Suprapubic skin (tissue), 3 donors: ENCODE data around the gene ACOX1.

Experiments used
- EP300 ChIP-seq: sonication (generic); formaldehyde crosslinking; IDR thresholded peaks from one replicate; pipeline ENCODE4 v1.6.1; 2017; ENCODE audit warnings: antibody characterized with exemption
- TF ChIP-seq, protein P1 (sequence below), 2 donors: fragments of 200-600 bp in 1 of 2; fragments of 450-650 bp in 1 of 2; sonication (generic) in 1 of 2; IDR thresholded peaks; one replicate each; pipeline ENCODE4 v1.5.1; 2016 to 2019; ENCODE audit warnings: antibody characterized with exemption in 2 of 2, mild to moderate bottlenecking in 1 of 2, moderate library complexity in 1 of 2

DNA sequence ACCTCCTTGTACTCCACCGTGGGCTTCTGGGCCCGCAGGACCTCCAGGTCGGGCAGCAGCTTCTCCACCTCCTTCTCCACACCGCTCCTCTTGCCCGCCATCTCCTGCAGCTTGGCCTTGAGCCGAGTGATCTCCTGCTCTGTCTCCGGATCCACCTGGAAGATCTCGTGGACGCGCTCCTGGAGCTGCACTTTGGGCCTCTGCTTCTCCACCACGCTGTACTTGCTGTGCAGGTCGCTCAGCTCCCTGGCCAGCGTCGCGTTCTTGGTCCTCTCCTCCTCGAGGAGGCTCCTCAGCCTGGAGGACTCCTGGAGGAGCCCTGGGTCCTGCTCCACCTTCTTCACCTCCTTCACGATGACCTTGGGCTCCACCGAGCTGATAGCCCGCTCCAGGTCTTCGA, 30.5 kb upstream of the ACOX1 start:
- TF ChIP-seq, protein P1, sequence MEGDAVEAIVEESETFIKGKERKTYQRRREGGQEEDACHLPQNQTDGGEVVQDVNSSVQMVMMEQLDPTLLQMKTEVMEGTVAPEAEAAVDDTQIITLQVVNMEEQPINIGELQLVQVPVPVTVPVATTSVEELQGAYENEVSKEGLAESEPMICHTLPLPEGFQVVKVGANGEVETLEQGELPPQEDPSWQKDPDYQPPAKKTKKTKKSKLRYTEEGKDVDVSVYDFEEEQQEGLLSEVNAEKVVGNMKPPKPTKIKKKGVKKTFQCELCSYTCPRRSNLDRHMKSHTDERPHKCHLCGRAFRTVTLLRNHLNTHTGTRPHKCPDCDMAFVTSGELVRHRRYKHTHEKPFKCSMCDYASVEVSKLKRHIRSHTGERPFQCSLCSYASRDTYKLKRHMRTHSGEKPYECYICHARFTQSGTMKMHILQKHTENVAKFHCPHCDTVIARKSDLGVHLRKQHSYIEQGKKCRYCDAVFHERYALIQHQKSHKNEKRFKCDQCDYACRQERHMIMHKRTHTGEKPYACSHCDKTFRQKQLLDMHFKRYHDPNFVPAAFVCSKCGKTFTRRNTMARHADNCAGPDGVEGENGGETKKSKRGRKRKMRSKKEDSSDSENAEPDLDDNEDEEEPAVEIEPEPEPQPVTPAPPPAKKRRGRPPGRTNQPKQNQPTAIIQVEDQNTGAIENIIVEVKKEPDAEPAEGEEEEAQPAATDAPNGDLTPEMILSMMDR (IDR thresholded peaks at IDR 0.05), result no peak
- TF ChIP-seq EP300, result no peak
